ES-I3 (cell line): ENCODE results near the gene MANSC4.

ENCODE experiments used
- H3K36me3 ChIP-seq: 2 replicates; pipeline ENCODE4 v1.6.1; 2013; ENCODE audit warnings: mild to moderate bottlenecking, low read length, control low read depth, moderate library complexity; ENCODE audit not compliant: insufficient read depth
- H3K4me1 ChIP-seq: 2 replicates; pipeline ENCODE4 v1.6.1; 2013; ENCODE audit warnings: mild to moderate bottlenecking, control low read depth, low read length; ENCODE audit not compliant: insufficient read depth
- H3K9ac ChIP-seq: 2 replicates; pipeline ENCODE4 v1.6.1; 2013; ENCODE audit warnings: low read depth, mild to moderate bottlenecking, low read length, moderate library complexity
- H3K9me3 ChIP-seq: 2 replicates; pipeline ENCODE4 v1.6.1; 2013; ENCODE audit warnings: mild to moderate bottlenecking, low read length, moderate library complexity; ENCODE audit not compliant: control insufficient read depth, insufficient read depth

MANSC4 gene

GRCh38 chr12:27785882-27786570, 6.0 kb upstream of the MANSC4 start:
- no peaks in the 10 kb centered on the region for H3K9me3 ChIP-seq
- H3K36me3 ChIP-seq, result 0 out of 2 replicates have a peak, but pooled peaks cover 3% of the 10 kb centered on the region
- H3K9ac ChIP-seq, result no peak overlapping the region
- peaks cover 13% of the 10 kb centered on the region; the same call in 1 of the 2 replicates for H3K4me1 ChIP-seq

DNA sequence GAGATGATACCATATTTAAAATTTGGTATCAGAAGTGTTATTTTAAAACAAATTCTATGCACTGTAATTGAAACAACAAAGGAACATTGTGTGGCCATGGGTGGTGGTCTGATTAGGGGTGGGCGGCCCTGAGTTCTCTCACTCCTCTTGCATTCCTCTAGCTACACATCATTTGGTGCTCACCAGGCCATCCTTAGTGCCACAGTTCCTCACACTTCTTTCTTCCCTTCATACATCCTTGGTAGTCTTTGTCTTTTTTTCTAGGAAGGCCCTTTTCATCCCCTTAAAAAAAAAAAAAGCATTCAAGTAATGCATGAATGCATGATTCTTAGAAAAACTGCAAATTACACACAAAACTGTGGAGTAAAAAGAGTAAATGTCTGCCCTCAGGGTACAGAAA, 2.4 kb upstream of the MANSC4 start:
- Histone ChIP-seq H3K36me3 (no peaks in the 10 kb centered on the region), H3K4me1 (peaks cover 17% of the 10 kb centered on the region; the same call in 1 of the 2 replicates), H3K9ac (no peak overlapping the region), H3K9me3 (no peaks in the 10 kb centered on the region)

DNA sequence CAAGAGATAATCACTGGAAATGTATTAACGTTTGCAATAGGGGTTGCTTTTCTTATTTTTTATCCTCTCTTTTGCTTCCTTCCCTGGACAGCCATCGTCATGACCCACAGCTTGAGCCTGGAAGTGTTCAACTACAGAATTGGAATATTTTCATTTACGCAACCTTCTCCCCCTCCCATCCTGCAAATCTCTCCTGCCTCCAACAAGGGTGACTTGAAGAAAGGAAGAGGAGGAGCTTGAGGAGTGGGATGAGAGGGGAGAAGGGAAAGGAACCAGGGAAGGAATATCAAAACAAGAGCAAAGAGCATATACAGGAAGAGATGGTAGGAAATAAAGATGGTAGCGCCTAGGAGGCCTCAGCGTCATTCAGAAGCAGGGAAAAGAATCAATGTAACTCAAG, 1.6 kb upstream of the MANSC4 start:
- peaks cover 17% of the 10 kb centered on the region; the same call in 1 of the 2 replicates for H3K4me1 ChIP-seq
- peak overlapping the region; percentile 79; the same call in 1 of the 2 replicates for H3K9ac ChIP-seq
- H3K36me3 ChIP-seq, result no peaks in the 10 kb centered on the region
- H3K9me3 ChIP-seq, result no peaks in the 10 kb centered on the region

DNA sequence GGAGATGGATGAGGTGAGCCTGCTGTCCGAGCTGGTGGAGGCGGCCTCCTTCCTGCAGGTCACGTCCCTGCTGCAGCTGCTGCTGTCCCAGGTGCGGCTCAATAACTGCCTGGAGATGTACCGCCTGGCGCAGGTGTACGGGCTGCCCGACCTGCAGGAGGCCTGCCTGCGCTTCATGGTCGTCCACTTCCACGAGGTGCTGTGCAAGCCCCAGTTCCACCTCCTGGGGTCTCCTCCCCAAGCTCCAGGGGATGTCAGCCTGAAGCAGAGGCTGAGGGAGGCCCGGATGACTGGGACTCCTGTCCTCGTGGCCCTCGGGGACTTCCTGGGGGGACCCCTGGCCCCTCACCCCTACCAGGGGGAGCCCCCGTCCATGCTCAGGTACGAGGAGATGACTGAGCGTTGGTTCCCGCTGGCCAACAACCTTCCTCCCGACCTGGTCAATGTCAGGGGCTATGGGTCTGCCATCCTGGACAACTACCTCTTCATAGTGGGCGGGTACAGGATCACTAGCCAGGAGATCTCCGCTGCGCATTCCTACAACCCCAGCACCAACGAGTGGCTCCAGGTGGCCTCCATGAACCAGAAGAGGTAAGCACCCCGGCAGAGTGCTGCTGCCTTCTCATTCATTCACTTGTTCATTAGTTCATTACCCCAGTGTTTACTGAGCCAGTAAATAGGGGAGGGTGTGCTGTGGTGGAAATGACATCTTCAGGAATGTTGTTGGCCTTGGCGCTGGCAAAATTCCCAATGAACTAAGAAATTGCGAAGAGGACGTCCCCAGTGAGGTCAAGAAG, 774 bp upstream of the MANSC4 start:
- Histone ChIP-seq H3K9me3 (no peaks in the 10 kb centered on the region), H3K36me3 (no peaks in the 10 kb centered on the region), H3K9ac (peak overlapping the region; percentile 79), H3K4me1 (peaks cover 17% of the 10 kb centered on the region; the same call in 1 of the 2 replicates)

GRCh38 chr12:27779416-27779919, 568 bp downstream of the MANSC4 start:
- no peaks in the 10 kb centered on the region for H3K9me3 ChIP-seq
- H3K9ac ChIP-seq, result peak overlapping the region; percentile 79
- peaks cover 17% of the 10 kb centered on the region; the same call in 1 of the 2 replicates for H3K4me1 ChIP-seq
- no peaks in the 10 kb centered on the region for H3K36me3 ChIP-seq

GRCh38 chr12:27778206-27778605, 1.8 kb downstream of the MANSC4 start:
- Histone ChIP-seq H3K4me1 (peaks cover 17% of the 10 kb centered on the region; the same call in 1 of the 2 replicates), H3K9ac (no peak overlapping the region), H3K9me3 (no peaks in the 10 kb centered on the region), H3K36me3 (no peaks in the 10 kb centered on the region)

GRCh38 chr12:27777141-27777540, 2.9 kb downstream of the MANSC4 start:
- Histone ChIP-seq H3K36me3 (no peaks in the 10 kb centered on the region), H3K4me1 (peaks cover 14% of the 10 kb centered on the region; the same call in 1 of the 2 replicates), H3K9ac (no peak overlapping the region), H3K9me3 (no peaks in the 10 kb centered on the region)

GRCh38 chr12:27772328-27773049, 7.5 kb downstream of the MANSC4 start:
- Histone ChIP-seq H3K4me1 (no peaks in the 10 kb centered on the region), H3K9ac (no peak overlapping the region), H3K36me3 (no peaks in the 10 kb centered on the region), H3K9me3 (no peaks in the 10 kb centered on the region)

GRCh38 chr12:27771481-27772327, 8.3 kb downstream of the MANSC4 start:
- Histone ChIP-seq H3K9ac (no peak overlapping the region), H3K36me3 (no peaks in the 10 kb centered on the region), H3K4me1 (no peaks in the 10 kb centered on the region), H3K9me3 (no peaks in the 10 kb centered on the region)

GRCh38 chr12:27769142-27769673, 10.8 kb downstream of the MANSC4 start:
- Histone ChIP-seq H3K9ac (no peak overlapping the region), H3K4me1 (no peaks in the 10 kb centered on the region), H3K9me3 (no peaks in the 10 kb centered on the region), H3K36me3 (no peaks in the 10 kb centered on the region)

DNA sequence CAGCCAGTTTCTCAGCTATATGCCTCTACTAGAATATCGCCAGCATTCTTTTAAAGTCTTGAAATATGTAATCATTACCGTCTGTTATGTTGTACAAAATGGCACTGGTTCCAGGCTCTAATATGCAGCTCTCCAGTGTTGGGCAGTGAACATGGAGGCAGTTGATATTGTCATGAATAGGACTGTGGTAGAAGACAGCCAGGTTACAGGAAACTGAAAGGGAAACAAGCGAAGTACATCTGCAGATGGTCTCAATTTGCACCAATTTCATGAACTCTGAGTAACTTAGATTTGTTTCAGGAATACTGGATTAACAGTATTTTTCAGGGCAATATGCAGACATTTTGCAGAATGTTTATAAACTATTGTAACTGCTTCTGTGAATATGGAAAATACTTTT, 13.4 kb downstream of the MANSC4 start:
- H3K36me3 ChIP-seq, result no peaks in the 10 kb centered on the region
- no peak overlapping the region for H3K9ac ChIP-seq
- H3K4me1 ChIP-seq, result no peaks in the 10 kb centered on the region
- no peaks in the 10 kb centered on the region for H3K9me3 ChIP-seq

DNA sequence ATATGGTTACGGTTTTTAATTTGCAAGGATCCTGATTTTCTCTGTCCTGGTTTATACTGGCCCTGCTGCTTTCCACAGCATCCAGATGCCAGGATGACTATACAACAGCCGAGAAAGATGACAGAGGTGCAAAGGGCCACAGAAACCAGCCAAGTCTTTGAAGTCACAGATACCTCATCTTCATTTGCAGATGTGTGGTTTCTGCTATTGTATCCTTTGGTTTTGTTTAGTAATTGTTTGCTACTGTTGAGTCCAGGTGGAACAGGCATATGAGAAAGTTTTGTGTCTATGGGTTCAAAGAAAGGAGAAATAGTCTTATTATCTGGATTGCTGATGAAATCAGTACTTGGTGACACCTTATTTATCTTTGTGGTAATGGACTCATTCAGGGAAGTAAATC, 17.3 kb downstream of the MANSC4 start:
- no peaks in the 10 kb centered on the region for H3K36me3 ChIP-seq
- H3K9me3 ChIP-seq, result no peaks in the 10 kb centered on the region
- H3K9ac ChIP-seq, result no peak overlapping the region
- no peaks in the 10 kb centered on the region for H3K4me1 ChIP-seq

DNA sequence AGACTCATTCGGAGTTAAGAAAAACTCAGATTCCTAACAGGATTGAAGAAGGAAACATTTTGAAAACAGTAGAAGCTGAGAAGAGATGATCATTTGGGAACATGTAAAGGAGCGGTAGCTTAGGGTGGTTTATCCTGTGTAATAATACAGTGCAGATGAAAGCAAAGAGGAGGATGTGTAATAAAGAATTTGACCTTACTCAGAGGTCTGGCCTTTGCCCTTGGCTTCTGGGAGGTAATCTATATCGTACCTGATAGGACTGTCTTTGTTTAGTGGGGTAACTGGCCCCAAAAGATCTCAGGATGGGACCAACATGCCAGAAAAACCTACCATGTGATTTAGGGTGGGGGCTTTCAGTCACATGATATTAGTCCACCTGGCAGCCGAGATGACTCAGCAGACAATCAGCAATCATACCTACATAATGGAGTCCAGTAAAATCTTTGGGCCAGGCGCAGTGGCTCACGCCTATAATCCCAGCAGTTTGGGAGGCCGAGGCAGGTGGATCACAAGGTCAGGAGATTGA, 23.3 kb downstream of the MANSC4 start:
- H3K36me3 ChIP-seq, result peaks cover 4% of the 10 kb centered on the region
- no peaks in the 10 kb centered on the region for H3K9me3 ChIP-seq
- H3K4me1 ChIP-seq, result peaks cover 3% of the 10 kb centered on the region; the same call in 1 of the 2 replicates
- no peak overlapping the region for H3K9ac ChIP-seq
